T-helper 1 cell (primary cell): ENCODE data around the gene LIN37.
A peak's percentile ranks its signal among the peaks of the same experiment; 100 is the strongest.

Experiments
- DNase-seq, 5 donors: peaks; one replicate each; pipeline ENCODE4 v3.0.0-alpha.2; 2012 to 2020

Gene LIN37

GRCh38 chr19:35736913-35737886 is 11.2 kb upstream of the LIN37 start:
- DNase-seq: no peak

- DNase-seq: no peak
Measured at GRCh38 chr19:35738021-35738886, 10.1 kb upstream of the LIN37 start.

- no peak for DNase-seq
Measured at GRCh38 chr19:35738887-35739229, 9.5 kb upstream of the LIN37 start.

GRCh38 chr19:35739275-35740107 is 8.9 kb upstream of the LIN37 start:
- no peak for DNase-seq

- DNase-seq: no peak
Measured at GRCh38 chr19:35740108-35740422, 8.3 kb upstream of the LIN37 start.

- DNase-seq: peak; percentile 92 to 95 (median 93)
Measured at GRCh38 chr19:35740423-35741202, 7.8 kb upstream of the LIN37 start.

GRCh38 chr19:35741203-35741515 is 7.2 kb upstream of the LIN37 start:
- no peak for DNase-seq

GRCh38 chr19:35742121-35742724 is 6.2 kb upstream of the LIN37 start, which contains the start of gene IGFLR1:
Gene IGFLR1 (minus strand): TSS chr19:35742452. CDS start chr19:35741180, 1,272 bp downstream.
- DNase-seq: peak in 4 of 5 donors; percentile 39 to 75 (median 54)

GRCh38 chr19:35743640-35744429 is 4.5 kb upstream of the LIN37 start:
- no peak for DNase-seq

GRCh38 chr19:35744430-35745327 is 3.7 kb upstream of the LIN37 start:
- peak; percentile 84 to 94 (median 93) for DNase-seq

GRCh38 chr19:35745328-35746086 is 2.9 kb upstream of the LIN37 start, which contains the start of the genes PSENEN and U2AF1L4:
Gene PSENEN (plus strand): TSS chr19:35745651. CDS start chr19:35745931, 280 bp downstream.
Gene U2AF1L4 (minus strand): TSS chr19:35745418. CDS start chr19:35745391, 27 bp downstream.
- peak; percentile 94 to 100 (median 96) for DNase-seq

- DNase-seq: no peak
Measured at GRCh38 chr19:35746087-35746462, 2.3 kb upstream of the LIN37 start.

GRCh38 chr19:35746531-35746930 is 1.8 kb upstream of the LIN37 start:
- DNase-seq: no peak

- DNase-seq: no peak
Measured at GRCh38 chr19:35750167-35750566, 1.8 kb downstream of the LIN37 start.

GRCh38 chr19:35751839-35752745 is 3.7 kb downstream of the LIN37 start:
- no peak for DNase-seq

- DNase-seq: no peak
Measured at GRCh38 chr19:35752746-35753350, 4.5 kb downstream of the LIN37 start.
